GM21528 (cell line): ENCODE results near the gene NPTX2.
"Not testable (repeated sequence)": the region's sequence is repeated elsewhere in the genome, so short reads cannot be mapped to it uniquely, and the experiment has no call there.

ENCODE experiments used
- ATAC-seq: cut with Tn5 transposase; IDR thresholded peaks from one replicate; pipeline ENCODE4 v1.9.1; 2021; ENCODE audit warnings: mild to moderate bottlenecking, moderate library complexity; ENCODE audit not compliant: unreplicated experiment, low FRiP score

NPTX2 gene, protein sequence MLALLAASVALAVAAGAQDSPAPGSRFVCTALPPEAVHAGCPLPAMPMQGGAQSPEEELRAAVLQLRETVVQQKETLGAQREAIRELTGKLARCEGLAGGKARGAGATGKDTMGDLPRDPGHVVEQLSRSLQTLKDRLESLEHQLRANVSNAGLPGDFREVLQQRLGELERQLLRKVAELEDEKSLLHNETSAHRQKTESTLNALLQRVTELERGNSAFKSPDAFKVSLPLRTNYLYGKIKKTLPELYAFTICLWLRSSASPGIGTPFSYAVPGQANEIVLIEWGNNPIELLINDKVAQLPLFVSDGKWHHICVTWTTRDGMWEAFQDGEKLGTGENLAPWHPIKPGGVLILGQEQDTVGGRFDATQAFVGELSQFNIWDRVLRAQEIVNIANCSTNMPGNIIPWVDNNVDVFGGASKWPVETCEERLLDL

DNA sequence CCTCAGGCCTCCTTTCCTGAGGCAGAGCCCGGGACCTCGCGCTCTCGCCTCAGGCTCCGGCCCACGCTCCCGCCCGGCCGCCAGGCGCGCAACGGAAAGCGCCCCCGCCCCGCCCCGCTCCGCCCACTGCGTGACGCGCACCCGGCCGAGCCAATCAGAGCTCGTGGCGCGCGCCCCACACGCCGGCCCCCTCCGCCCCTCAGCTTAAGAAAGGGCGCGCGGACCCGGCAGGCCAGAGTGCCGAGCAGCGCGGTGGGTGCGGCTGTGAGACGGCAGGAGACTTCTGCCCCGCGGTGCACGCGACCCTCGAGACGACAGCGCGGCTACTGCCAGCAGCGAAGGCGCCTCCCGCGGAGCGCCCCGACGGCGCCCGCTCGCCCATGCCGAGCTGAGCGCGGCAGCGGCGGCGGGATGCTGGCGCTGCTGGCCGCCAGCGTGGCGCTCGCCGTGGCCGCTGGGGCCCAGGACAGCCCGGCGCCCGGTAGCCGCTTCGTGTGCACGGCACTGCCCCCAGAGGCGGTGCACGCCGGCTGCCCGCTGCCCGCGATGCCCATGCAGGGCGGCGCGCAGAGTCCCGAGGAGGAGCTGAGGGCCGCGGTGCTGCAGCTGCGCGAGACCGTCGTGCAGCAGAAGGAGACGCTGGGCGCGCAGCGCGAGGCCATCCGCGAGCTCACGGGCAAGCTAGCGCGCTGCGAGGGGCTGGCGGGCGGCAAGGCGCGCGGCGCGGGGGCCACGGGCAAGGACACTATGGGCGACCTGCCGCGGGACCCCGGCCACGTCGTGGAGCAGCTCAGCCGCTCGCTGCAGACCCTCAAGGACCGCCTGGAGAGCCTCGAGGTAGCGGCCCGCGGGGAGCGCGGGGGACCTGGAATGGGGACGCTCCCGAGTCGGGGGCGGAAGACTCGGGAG is at the start of gene NPTX2:
TSS of gene NPTX2 (plus strand) at position 235 of the 909 bp plus-strand sequence. CDS start at position 412, 177 bp downstream.
- ATAC-seq = no peak

DNA sequence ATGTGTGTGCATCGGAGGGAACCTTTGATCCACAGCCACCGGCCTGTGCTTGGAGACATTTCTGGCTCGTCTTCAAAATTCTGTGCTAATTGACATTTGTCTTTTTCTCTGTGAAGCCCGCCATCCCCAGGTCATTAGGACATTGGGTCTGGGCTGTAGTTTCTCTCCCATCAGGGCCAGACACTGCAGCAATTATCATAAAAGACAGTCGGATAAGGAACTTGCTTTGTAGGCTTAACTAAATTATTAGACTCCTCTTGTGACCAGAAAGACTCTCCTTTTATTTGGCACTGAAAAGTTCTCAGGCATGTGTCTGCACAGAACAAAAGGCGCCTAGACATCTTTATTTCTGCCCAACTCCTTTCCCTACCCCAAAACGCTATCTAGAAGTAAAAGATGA is 49.1 kb upstream of the NPTX2 start:
- no peak for ATAC-seq

DNA sequence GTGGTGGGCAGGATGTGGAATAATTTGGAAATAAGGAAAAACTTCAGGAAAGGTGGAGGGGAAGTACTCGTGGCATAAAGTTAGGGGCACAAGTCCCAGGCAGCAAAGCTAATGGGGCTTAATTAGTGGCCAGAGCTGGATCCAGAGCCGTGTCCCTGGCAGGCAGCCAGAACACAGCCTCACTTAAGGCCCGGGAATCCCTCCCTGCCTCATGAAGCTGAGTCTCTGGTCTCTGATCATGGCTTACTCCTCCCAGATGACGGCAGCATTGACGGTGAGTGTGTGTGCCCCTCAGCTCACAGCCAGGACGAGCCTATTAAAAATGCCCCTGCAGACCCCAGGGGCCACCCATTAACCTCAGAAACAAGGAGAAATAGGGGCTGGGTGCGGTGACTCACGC is 48.2 kb upstream of the NPTX2 start:
- ATAC-seq = no peak

DNA sequence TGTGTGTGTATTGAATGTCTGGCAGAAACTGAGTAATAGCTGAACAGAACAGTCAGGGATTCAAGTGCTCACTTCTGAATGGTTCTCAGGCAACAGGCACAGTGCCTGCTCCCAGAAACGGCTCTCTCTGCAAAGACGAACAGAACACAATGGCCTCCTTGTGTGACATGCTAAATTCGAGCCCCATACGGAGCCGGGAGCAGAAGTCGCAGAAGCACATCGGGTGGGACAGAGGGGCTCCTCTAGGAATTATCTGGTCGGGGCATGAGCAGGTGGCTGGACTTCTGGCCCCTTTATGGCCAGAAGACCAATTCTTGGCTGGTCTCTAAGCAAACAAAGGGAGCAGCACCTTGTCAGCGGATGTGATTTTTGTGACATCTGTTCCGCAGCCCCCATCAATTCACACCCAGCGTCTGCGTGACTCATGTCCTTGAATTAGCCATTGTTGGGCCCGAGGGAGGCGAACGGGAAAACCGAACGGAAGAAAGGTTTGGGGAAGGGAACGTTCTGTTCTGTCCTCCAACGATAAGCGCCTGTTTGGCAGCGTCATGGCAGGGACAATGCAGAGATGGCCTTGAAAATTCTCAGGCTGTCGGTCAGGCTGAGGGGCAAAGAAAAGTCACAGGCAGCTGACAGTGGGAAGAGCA is 47.3 kb upstream of the NPTX2 start:
- ATAC-seq = no peak

DNA sequence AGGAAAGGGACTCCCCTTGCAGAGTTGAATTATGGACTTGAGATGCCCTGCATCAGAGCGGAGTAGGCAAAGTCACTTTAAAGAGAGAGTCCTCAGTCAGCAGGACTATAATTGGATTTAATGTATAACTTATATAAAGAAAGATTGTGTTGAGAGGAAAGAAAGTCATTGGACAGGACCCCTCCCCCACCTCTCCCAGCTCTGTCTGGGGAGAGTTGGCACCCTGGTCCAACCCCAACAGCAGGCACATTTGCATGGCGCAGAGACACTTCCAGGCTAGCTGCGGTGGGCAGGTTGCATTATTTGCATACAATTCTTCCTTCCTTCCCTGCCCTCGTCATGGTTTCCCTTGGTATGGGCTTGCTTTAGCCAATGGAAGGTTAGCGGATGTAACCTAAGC is 46.1 kb upstream of the NPTX2 start:
- ATAC-seq = no peak

DNA sequence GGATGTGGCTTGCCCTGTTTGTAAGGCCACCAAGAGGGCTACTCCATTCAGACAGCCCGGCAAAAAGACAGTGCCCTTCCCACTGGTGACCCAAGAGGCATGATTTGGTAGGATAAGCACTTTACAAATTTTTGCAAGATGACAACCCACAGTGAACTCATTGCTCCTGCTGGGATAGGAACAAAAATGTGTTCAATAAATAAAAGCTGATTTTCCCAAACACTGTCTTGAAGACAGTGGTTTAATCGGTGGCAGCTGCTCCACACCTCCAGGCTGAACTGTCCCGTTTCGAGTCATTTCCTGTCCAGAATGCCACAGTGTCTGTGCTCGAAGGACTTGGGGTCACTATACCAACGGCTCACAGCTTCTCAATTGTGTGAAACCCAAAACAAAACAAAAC is 45.1 kb upstream of the NPTX2 start:
- ATAC-seq = no peak

DNA sequence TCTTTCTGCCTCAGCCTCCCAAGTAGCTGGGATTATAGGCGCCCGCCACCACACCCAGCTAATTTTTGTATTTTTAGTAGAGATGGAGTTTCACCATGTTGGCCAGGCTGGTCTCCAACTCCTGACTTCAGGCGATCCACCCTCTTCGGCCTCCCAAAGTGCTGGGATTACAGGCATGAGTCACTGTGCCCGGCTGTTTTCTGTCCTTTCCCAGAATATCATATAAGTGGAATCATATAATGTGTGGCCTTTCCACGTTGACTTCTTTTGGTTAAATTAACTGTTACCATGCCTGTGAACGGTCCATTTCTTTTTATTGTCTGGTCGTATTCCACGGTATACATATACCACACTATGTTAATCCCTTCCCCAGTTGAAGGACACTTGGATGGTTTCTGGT is 44.4 kb upstream of the NPTX2 start:
- ATAC-seq = not testable (repeated sequence)

DNA sequence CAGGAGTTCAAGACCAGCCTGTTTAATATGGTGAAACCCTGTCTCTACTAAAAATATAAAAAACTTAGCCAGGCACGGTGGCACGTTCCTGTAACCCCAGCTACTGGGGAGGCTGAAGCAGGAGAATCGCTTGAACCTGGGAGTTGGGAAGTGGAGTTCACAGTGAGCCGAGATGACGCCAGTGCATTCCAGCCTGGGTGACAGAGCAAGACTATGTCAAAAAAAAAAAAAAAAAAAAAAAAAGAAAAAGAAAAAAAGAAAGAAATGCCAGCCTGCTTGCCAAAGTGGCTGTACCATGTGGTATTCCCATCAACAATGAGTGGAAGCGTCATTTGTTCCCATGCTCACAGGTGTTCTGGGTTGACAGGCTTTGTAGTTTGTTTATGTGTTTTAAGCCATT is 43.3 kb upstream of the NPTX2 start:
- no peak for ATAC-seq

DNA sequence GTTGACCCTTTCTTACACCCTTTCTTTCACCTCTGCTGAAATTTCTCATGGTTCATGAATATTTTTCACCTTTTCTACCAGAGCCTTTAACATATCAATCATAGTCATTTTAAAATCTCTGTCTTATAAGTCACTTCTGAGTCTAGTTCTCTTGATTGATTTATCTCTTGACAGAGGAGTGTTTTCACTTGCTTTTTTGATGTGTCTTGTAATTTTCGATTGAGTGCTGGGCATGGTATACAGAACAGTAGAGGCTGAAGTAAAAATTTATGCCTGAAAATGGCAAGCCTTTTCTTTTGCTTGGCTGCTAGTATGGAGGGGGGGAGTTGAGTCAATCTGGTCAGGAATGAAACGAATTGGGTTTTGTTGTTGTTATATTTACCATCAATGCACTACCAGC is 41.2 kb upstream of the NPTX2 start:
- ATAC-seq = no peak

DNA sequence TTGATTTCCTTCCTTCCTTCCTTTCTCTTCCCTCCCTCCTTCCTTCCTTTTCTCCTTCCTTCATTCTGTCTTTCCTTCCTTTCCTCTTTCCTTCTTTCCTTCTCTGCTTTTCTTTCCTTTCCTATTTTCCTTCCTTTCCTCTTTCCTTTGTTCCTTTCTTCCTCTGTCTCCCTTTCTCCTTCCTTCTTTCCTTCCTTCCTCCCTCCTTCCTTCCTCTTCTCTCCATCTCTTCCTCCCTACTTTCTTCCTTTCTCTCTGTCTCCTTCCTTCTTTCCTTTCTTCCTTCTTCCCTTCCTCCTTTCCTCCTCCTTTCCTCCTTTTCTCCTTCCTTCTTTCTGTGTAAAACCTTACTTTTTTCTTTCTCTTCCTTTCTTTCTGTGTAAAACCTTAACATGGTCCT is 32.3 kb upstream of the NPTX2 start:
- no peak for ATAC-seq

DNA sequence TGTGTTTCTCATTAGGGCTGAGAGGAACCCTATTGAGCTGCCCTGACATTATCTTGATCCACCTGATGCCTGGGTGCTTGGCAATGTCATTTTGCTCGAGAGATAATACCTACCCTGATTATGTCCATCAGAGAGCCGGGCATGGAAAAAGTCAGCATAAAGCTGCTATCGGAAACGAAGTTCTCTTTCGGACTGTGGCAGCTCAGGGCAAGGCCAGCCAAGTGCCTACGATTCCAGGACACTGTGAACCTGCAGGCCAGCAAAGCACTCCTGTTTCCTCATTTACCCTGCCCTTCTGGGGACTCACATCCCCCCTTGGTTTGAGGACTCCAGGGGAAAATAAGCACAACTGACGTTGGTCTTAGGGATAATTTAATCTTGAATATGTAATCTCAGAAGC is 25.2 kb upstream of the NPTX2 start:
- ATAC-seq = no peak

DNA sequence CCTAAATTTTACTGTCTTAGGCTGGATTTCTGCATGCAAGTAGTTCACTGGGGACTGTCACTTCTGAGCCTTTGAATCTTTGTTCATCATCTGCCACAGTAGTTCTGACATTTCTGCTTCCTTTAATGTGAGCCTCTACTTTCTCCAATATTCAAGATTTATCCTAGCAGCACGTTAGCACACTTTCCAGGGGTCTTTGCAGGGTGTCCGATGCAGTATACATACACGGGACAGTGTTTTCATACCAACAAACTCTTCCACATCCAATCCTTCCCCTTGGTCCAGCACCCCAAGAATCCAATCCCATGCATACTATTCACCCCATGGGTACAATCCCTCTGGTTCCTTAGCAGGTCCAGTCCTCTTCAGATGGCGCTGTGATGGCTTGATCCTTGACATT is 22.7 kb upstream of the NPTX2 start:
- ATAC-seq = no peak

DNA sequence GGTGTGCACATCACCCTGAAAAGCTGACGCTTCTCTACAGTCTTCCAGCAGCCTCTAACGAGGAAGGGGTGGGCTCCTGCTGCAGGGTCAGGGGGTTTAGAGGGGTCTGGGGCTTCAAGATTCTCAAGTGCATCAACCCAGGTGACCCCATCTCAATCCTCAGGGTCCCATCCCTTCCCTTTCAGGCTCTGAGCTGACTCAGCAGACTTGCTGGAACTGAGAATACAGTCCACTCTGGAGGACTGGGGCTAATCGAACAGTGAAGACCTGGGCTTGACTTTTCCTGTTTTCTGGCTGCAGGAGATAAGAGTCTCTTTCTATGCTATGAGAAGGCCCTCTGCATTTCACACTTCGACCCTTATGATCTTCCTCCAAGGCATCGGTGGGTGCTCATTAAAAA is 22.3 kb upstream of the NPTX2 start:
- ATAC-seq = no peak

DNA sequence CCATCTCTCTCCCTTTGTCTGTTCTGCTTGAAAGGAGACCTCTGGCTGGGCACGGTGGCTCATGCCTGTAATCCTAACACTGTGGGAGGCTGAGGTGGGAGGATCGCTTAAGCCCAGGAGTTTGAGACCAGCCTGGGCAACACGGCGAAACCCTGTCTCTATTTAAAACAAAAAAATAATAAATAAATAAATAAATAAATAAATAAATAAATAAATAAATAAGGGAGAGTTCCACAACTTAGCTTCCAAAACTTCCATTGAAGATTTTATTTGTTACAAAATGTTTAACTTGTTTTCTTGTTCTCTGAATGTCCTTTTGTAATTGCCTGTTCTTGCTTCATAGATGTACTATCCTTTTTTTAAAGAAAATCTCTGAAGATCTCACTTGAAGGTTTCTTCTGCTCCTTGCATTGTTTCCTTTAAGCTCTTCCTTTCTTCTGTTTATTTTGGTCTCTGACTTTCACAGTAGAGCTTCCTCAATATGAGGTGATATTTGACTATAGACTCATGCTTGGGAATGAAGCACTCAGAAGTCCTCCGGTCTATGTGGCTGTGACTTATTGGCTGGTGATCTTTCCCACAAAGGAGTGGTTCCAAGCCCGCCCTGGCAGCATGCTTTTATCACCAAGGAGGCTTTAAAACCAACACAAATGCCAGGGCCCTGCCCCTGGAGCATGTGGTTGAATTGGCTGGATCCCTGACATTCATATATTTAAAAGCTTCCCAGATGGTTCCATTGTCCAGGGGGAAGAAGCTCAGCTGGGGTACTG is 18.1 kb upstream of the NPTX2 start:
- no peak for ATAC-seq

DNA sequence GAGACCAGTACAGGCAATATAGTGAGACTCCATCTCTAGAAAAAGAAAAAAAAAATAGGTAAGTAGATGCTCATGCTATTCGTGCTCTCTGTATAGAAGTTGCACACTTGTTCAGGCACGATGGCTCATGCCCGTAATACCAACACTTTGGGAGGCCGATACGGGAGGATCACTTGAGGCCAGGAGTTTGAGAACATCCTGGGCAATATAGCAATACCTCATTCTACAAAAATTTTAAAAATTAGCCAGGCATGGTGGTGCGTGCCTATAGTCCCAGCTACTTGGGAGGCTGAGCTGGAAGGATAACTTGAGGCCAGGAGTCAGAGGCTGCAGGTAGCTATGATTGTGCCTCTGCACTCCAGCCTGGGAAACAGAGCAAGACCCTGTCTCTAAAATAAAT is 17.2 kb upstream of the NPTX2 start:
- no peak for ATAC-seq

DNA sequence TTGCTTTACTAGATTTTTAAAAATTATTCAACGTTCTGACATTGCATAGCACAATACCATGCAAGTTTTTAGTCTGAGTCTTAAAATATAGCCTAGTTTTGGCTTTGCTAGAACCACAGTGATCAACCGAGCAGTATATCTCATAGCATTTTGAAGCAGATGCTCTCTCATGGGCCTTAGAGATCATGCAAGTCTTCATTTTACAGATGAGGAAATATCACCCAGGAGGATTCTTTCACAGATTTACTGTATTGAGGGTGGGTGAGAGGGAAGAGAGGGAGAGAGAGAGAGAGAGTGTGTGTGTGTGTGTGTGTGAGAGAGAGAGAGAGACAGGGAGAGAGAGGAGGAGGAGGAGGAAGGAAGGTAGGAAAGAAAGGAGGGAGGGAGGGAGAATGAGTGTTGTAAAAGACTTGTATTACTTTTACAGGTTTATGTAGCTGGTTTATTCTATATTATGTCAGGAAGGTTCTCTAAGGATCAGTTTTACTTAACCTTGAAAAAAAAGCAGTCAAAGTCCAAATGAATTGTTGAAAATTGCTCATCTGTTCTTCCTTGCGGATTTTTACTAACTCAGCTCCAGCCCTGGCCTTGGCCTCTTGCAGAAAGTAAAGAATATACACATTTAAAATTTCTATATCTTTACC is 14.2 kb upstream of the NPTX2 start:
- no peak for ATAC-seq

DNA sequence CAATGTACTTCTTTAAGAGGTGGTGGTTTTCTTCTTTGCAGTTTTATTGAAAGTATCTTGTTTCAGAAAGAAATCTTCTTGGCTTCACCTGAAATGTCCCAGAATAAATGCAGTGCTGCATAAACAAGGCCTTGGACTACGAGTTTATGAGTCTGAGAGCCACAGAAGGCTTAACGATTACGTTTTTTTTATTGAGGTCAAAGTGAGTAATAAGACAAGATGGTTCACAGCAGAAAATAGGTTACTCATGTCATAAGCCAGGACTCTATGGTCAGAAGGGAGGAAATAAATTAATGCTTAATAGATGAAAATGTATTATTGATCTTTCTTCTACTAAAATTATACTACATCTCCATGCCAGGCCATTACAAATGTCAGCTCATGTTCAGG is 13.7 kb upstream of the NPTX2 start:
- no peak for ATAC-seq

DNA sequence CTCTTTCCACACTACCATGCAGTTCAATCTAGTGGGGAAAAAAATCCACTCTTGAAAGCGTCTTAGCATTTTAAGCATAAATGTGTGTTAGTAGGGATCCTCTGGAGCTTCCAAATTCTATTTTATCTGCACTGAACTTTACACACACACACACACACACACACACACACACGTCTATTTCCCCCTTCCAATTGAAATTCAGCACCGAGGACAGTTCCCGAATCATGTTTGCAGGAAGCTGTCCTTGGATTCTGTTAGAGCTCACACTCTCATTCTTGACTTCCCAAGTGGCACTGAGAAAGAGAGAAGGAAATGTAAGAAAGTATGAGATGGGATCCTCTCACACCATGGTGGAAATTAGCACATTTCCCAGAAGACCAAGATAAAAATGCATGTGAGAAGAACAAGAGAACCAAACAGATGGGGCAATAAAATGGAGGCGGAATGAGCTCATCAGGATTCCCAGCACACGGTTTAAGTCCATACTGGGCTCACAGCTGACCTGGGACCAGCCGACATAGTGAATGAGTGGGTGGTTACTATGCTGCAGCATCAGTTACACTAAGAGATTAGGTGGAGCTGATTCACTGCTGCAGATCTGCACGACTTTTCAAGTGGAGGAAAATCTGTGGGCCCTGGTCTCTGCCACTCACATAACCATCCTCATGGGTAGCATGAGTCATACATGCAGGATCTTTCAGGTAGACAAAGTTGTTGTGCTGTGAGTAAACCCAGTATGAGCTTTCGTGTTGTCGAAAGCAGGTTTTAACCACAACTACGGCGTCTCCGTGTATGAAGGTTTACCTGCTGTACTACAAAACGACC is 3.3 kb upstream of the NPTX2 start:
- no peak for ATAC-seq

DNA sequence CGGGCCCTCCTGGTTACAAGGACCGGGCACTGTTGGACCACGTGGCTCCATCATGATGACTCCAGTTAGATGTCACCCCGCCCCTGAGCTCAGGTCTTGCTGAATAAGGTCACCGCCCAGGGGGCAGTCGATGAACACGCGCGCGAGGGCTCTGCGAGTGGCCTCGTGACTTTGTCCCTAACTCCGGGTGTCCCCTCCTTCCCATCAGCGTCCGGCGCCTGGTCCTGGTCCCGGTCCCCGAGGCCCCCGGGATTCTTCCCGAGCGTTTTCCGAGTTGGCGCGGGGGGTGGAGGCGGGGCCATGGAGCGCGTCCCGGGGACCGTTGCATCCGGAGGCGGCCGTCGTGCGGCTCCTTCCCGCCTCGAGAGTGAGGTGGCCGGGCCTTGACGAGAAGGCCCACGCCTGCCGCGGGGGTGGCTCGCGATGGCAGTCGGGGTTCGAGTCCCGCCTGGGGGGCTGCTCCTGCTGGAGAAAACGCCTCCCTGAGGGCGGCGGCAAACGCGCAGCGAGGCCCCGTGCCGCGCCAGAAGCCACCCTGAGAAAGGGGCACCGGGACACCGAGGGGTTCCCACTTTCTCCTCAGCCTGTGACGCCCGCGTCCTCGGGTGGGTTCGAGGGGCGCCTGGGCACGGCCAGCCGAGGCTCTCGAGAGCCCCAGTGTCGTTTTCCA is 569 bp upstream of the NPTX2 start:
- ATAC-seq = no peak
